GM19397 (cell line): ENCODE data around the gene UBE2F.
A peak's percentile ranks its signal among the peaks of the same experiment; 100 is the strongest.
"Not testable (repeated sequence)": the region's sequence is repeated elsewhere in the genome, so short reads cannot be mapped to it uniquely, and the experiment has no call there.

Experiments
- ATAC-seq: cut with Tn5 transposase; IDR thresholded peaks from one replicate; pipeline ENCODE4 v1.9.1; 2021; ENCODE audit warnings: mild to moderate bottlenecking, moderate library complexity; ENCODE audit not compliant: unreplicated experiment

UBE2F gene

DNA sequence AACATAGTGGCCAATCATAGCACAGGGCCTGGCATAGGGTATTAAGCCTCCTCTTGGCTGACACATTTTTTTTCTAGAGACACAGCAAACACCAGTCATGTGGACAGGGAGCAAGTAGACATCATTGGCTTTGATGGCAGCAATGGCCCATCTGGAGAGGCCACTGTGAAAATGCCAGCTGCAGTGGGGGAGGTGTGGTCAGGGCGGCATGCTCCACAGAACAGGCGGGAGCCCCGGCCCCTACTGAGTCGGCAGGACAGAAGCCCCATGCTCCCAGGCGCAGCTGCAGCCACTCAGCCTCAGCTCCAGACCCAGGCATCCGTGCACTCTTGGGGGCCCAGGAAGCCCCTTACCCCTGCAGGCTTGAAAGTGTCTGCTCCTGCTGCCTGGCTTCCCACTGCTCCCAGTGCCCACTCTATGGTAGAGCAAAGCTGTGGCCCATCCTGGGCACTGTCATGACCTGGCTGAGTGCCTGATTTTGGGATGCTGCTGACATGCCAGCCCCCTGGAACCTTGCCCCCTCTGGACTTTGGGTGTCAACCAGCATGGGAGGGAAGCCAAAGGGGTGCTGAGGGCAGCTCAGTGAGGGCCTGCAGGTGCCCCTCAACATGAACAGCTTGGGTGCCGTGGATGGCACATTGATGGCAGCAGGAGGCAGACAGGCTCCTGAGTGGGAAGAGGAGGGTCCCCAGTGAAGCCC is 23.3 kb upstream of the UBE2F start:
- no peak for ATAC-seq

DNA sequence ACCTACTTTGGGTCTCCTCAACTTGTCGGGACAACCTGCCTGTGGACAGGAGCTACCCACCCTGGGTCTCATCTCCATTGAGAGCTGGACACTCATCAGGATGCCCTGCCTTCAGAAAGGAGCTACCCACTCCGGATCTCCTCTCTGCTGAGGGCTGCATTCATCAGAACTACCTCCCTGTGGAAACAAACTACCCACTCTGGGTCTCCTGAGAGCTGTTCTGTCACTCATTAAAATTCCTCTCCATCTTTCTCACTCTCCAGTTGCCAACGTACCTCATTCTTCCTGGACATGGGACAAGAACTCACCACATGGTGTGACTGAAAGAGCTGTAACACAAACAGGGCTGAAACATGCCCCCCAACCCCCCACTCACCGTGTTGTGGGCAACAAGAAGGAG is 22.5 kb upstream of the UBE2F start:
- no peak for ATAC-seq

DNA sequence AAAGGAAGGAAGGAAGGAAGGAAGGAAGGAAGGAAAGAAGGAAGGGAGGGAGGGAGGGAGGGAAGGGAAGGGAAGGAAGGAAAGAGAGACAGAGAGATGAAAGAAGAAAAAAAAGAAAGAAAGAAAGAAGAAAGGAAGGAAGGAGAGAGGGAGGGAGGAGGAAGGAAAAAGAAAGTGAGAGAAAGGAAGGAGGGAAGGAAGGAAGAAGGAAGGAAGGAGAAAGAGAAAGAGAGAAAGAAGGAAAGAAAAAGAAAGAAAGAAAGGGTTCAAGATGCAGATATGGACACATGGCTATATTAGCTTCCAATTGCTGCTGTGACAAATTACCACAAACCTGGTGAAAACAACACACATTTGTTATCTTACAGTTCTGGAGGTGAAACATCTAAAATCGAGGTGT is 20.4 kb upstream of the UBE2F start:
- no peak for ATAC-seq

DNA sequence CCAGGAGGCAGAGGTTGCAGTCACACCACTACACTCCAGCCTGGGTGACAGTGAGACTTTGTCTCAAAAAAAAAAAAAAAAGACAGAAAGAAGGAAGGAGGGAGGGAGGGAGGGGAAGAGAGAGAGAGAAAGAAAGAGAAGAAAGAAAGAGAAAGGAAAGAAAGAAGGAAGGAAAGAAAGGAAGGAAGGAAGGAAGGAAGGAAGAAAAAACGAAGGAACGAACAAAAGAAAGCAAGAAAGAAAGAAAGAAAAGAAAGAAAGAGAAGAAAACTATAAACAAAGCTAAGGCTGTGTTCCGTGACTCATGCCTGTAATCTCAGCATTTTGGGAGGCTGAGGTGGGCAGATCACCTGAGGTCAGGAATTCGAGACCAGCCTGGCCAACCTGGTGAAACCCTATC is 15.5 kb upstream of the UBE2F start:
- ATAC-seq, result not testable (repeated sequence)

DNA sequence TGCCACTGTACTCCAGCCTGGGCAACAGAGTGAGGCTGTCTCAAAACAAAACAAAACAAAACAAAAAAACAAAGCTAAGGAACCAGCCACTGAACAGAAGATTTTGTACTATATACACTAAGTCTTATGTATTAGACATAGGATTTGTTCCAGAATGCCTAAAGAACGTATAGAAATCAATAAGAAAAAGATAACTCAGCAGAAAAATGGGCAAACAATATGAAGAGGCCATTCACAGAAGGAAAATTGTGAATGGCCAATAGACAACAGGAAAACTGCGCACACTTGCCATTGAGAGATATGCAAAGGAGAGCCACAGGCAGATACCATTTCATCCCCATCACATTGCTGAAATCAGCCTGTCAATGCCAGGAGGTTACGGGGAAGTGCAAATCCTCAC is 14.9 kb upstream of the UBE2F start:
- no peak for ATAC-seq

DNA sequence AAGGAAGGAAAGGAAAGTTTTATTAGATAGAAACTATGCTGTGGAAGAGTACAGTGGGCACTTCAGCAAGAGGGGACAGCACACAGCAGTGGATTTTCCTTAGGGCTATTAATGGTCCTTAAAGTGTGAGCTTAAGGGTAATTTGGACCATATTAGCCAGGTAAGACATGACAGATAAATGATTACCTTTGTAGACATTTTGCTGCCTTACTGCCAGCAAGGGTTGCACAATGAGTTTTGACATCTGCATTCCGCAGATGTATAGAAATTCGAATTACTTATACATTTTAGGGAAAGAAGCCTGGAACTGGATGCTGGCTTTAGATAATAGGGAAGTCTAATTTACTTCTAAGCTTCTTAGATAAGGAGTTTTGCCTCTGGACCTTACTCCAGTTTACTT is 14.0 kb upstream of the UBE2F start:
- ATAC-seq, result no peak

DNA sequence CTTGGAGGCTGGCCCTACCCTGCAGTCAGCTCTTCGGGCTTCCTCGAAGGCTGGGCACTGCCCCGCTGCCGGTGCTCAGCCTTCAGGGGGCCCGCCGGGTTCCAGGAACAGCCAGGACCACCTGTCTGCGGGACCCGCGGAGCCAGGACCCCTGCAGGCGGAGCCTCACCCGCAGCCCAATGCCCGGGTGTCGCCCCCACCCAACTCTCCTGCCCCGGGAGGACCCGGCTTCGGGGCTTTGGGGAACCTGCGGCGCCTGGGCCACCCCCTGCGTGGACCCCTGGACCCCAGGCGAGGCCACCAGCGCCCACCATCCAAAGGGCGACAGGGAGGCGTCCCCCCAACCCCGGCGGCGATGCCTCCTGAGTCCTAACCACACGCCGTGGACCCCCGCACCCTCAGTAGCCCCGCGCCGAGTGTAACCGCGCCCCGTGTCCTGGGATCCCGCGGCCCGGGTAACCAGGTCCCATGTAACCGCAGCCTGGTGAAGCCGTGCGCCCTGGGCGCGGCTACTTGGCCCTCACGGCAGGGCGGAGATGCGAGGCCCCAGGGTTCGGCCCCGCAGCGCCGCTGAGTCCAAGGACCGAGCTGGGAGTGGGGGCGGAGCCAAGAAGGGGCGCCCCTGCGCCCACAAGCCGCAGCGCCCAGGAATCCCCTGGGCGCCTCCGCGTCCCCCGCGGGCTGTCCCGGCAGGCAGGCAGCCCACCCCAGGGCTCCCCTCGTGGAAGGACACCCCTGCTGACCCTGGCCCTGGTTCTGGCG is 11.0 kb upstream of the UBE2F start:
- ATAC-seq, result no peak

DNA sequence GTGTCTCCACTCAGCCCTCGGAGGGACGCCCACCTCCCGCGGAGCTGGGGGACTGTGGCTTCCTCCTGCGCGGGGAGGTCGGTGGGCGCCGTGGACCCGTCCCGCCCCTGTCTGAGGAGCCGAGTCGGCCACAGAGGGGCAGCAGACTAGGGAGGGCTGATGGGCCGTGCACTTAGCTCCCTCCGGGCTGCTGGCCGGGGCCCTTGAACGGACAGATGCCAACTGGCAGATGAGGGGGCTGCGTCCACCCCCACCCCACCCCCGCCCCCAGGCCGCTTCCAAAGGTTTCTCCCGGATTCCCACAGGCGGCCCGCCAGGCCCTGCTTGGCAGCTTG is 10.4 kb upstream of the UBE2F start:
- ATAC-seq, result no peak

DNA sequence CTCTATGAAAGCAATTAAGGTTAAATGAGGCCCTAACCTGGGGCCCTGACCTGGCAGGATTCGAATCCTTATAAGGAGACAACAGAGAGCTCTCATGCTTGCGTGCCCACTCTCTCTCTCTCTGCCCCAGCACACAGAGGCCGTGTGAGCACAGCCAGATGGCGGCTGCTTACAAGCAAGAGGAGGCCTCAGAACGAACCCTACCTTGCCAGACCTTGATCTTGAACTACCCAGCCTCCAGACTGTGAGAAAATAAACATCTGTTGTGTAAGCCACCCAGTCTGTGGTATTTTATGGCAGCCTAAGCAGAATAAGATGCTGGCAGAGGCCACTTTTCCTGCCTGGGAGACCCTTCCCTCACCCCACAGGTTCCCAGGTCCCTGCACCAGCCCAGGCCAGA is 5.2 kb upstream of the UBE2F start:
- ATAC-seq, result no peak

DNA sequence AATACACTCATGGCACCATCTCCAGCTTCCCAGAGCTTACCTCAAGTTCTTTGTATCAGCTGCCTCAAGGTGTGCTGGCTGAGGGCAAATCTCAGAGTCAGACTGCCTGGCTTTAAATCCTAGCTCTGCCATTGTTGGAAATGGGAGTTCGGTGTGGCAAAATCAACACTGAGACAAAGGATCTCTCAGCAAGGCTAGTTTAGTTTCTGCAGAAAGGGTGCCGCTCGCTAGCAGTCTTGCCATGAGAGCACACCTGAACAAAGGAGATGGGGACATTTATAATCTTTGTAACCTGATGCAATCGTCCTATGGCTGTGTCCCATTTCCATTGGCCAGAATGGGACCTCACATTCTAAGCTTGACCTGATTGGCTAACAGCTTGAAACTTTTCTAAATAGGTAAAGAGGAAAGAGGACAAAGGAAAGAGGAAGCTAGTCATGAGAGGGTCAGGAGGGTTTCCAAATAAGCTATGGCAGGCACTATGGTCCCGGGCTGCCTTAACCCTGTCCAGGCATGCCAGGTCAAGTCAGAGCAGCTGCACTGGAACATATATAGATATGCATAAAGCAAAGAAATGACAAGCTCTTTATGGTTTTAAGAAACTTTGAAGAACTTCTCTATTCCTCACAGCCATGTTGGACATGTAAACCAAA is 4.3 kb upstream of the UBE2F start:
- no peak for ATAC-seq

DNA sequence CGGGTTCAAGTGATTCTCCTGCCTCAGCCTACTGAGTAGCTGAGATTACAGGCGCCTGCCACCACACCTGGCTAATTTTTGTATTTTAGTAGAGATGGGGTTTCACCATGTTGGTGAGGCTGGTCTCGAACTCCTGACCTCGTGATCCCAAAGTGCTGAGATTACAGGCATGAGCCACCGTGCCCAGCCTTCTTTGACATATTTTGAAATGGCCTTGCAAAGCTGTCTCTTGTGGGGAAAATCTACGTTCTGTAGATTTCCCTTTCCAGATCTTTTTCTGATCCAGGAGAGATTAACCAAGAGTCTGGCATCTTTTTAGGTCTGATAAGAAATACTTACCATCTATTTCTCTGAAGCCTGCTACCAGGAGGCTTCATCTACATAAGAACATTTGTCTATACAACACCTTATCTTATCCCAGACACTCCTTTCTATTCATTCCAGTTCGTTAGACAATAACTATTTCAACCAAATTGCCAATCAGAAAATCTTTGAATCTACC is 3.3 kb upstream of the UBE2F start:
- not testable (repeated sequence) for ATAC-seq

DNA sequence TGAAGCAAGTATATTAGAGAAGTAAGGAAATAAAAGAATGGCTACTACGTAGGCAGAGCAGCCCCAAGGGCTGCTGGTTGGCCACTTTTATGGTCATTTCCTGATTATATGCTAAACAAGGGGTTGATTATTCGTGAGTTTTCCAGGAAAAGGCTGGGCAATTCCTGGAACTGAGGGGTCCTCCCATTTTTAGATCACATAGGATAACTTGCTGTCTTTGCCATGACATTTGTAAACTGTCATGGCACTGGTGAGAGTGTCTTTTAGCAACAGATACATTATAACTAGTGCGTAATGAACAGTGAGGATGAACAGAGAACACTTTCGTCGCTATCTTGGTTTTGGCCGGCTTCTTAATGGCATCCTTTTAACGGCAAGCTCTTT is 2.6 kb upstream of the UBE2F start:
- no peak for ATAC-seq

DNA sequence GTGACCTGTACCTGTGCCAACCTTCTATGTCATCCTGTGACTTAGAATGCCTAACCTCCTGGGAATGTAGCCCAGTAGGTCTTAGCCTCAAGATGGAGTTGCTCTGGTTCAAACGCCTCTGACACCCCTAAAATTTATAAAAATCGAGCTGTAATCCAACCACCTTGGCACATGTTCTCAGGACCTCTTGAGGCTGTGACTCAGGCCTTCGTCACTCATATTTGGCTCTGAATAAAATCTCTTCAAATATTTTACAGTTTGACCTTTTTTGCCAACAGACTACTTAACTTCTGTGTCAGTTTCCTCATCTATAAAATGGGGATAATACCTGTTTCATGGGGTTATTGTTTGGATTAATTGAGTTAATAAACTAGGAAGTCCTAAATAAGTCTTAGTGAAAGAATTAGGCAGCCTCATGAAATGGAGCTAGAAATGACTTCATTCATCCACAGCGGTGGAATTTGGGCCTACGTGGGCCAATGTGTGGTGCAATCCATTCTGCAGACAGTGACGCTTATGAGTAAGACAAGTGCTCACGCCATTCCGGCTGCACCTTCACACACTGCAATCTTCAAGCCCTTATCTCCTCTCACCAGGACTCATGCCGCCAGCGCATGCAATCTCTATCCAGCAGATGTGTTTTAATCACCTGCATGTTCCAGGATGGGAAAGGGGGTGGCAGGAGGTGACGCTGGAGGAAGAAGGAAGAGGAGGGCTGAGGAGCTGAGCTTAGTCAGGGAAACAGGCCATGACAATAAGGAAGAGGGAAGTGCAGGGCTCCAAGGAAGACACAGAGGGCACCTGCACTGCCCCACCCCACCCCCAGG is 2.0 kb upstream of the UBE2F start:
- no peak for ATAC-seq

DNA sequence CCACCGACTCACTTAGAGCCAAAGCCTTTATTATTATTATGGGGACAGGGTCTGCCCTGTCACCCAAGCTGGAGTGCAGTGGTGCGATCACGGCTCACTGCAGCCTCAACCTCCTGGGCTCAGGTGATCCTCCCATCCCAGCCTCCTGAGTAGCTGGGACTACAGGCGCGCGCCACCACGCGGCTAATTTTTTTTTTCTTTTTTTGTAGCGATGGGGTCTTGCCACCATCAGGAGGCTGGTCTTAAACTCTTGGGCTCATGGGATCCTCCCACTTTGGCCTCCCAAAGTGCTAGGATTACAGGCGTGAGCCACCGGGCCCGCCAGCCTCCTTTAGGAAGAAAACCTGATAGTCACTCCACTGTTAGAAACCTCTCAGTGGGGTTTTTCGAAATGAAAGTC is 970 bp upstream of the UBE2F start:
- ATAC-seq, result not testable (repeated sequence)

DNA sequence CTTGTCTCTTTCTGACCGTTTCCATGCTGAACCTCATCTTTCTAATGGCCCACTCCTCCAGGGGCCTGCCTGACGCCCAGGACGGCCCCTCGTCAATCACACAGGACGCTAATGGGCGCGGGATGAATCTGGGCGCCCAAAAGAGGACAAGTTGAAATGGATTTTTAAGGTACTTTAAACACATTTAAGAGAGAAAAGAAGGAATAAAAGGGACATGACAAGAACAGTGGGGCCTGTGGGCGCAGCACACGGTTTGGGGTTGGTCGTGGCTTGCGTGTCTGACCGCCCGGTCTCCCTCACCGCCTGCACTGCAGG is 607 bp upstream of the UBE2F start:
- no peak for ATAC-seq

DNA sequence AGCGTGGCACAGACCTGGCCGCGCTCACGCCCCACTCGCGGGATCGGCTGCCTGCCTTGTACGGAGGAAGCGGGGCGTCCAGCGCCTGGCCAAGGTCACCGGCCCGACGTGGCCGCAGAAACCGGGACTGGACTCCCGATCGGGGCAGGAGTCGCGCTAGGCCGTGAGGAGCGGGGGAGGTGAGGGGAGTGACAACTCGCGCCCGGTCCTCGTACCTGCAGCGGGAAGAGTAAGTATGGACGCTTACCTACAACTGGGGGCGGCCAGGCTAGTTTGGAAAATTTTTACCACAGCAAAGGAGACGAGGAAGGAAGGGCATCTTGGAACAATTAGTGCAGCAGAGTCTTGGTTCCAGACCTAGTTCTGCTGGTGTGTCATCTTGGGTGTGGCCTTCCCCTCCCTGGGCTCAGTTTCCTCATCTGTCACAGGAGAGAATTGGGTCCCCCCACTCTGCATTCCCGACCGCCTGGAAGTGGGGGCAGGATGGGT is 693 bp downstream of the UBE2F start:
- ATAC-seq, result peak; percentile 1

DNA sequence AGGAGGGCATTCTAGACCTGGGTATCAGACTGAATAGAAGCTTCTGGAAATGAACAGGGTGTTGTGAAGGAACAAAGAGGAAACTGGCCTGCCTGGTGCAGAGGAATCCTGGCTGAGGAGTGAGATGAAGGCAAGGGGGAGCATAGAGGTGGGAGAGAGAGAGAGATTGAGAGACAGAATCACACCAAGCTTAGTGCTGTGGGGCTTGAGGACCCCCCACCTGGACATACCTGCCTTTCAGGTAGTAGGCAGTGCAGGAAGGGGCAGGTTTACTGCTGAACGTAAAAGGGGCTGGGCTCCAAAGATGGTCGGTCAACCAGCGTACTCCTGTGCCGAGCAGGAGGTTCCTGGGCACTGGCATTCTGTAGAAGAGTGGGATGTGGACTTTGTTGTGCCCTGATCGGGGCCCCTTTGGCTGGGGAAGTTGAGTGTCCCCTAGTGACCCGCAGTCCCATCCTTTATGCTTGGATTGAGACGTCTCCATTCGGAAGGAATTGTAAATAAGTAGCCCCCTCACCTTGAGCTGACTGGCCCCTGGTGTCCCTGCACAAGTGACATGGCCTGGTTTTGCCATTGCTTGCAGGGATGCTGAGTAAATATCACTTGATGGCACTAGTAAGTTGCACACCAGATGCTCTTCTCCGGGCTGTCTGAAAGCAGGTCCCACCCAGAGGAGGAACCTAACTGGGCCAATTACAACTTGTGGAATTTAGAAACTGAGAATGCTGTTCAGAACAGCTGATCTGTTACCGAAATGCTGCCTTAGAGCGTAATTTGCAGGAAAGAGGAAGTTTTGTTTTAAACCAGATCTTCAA is 1.4 kb downstream of the UBE2F start:
- ATAC-seq, result no peak

DNA sequence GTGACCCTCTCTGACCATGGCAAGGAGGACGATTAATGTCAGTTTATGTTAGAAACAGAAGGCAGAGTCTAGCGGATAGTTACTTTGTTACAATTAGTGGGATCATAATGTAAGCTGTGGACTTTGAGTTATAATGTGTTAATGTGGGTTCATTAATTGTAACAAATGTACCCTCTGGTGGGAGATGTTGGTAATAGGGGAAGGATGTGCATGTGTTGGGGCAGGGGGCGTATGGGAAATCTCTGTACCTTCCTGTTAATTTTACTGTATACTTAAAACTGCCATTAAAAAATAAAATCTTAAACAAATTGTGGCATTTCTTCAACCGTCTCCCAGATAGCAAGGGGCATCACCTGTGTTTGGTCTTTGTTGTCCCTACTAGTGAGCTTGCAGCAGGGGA is 4.8 kb downstream of the UBE2F start:
- no peak for ATAC-seq

DNA sequence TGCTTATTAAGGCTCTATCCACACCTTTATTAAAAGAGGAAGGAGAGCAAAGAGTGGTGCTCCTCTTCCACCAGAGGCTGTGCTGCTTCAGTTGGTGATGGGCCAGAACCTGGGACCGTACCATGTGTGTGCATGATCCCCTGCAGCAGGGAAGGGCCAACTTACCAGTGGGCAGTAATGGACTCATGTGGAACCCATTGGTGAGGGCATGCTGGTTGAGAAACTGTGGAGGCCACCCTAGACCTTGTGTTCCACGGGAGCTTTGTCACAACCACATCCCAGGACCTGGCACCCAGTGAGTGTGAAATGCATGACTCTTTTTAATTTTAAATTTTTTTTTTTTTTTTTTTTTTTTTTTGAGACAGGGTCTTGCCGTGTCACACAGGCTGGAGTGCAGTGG is 5.4 kb downstream of the UBE2F start:
- no peak for ATAC-seq

DNA sequence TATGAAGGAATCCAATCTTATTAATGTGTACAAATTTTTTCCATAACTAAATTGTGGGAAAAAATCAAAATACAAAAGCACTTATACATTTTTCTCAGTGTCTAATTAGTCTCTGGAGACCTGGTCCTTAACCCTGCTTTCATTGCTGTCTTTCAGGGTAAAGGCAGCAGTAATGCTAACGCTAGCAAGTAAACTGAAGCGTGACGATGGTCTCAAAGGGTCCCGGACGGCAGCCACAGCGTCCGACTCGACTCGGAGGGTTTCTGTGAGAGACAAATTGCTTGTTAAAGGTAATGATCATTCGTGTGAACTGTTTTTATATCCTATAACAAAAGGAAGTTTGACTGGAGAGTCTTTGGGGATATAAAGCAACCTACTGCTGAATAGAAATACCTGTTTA is 6.1 kb downstream of the UBE2F start:
- ATAC-seq, result no peak
